Posterior vena cava (tissue), 2 donors: ENCODE data around the gene SEMA4D. TPM values are rescaled to one million over a fixed set of nuclear protein-coding genes. Genes with fewer than 3 reads are reported as not detected.
"Not testable (repeated sequence)": the region's sequence is repeated elsewhere in the genome, so short reads cannot be mapped to it uniquely, and the experiment has no call there.

Experiments
- DNase-seq: peaks from one replicate; pipeline ENCODE4 v3.0.0-alpha.2; 2020; ENCODE audit warnings: low spot score
- intact Hi-C, 2 donors: fragments of 100-400 bp; cut with DNase I; formaldehyde crosslinking; loops; one replicate each; pipeline versions ENCODE4 v1.14.1 to v1.14.2; 2022 to 2023
- total RNA-seq, 2 donors: library from RNA; stranded (reverse); fragmentation: NEBNext Ultra II Directional; extraction: Animal tissue kit (Norgen Biotek cat#: 25700); gene quantifications; one replicate each; pipeline ENCODE4 v1.2.1, GENCODE V29; 2021
- donor health status: DM: yes; HTN: yes; CAD: no.
- donor health status: DM: yes; HTN: yes; CAD: no.

Gene SEMA4D
- total RNA-seq, 2 donors from 2014 or later, result 10.0 to 14.1 TPM

- intact Hi-C loops, result not testable (repeated sequence)
- peak; percentile 30 for DNase-seq
Observed at GRCh38 chr9:89471796-89472320, 26.1 kb downstream of the SEMA4D start.

GRCh38 chr9:89471390-89471789 lies 26.5 kb downstream of the SEMA4D start:
- DNase-seq, result peak; percentile 46
- intact Hi-C loops, result no loop called here

DNA sequence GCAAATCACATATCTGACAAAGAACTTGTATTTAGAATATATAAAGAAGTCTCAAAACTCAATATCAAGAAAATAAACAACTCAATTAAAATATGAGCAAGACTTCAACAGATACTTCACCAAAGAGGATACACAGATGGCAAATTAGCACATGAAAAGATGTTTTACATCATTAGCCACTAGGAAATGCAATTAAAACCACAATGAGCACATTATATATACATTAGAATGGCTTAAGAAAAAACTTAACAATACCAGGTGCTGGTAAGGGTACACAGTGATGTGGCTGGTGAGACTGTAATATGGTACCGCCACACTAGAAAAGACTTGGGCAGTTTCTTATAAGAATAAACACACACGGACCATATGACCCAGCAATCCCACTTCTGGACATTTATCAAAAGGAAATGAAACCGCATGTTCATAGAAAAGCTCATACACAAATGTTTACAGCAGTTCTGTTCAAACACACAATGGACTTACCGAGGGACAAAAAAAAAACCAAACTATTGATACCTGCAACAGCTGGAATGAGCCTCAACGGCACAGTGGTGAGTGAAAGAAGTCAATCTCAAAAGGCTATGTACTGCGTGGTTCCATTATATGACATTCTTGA lies 27.6 kb downstream of the SEMA4D start:
- intact Hi-C loops, result no loop called here

DNA sequence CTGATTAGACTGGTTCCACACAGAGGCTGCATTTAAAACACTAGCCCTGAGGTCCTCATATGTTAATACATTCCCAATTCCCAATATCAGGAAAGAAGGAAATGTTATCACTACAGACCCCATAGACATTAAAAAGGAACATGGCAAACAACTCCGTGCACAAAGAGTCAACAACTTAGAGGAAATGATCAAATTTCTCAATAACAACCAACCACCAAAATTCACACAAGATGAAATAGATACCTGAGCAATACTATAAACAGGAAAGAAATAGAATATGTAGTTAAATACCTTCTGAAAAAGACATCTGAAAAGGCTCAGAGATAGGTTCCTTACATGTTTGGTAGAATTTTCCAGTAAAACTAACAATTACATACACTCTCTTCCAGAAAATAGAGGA lies 28.9 kb downstream of the SEMA4D start:
- intact Hi-C loops, result no loop called here
- DNase-seq, result no peak

More for the DNA sequence above, 27.6 kb downstream of the SEMA4D start:
- DNase-seq, result no peak

DNA sequence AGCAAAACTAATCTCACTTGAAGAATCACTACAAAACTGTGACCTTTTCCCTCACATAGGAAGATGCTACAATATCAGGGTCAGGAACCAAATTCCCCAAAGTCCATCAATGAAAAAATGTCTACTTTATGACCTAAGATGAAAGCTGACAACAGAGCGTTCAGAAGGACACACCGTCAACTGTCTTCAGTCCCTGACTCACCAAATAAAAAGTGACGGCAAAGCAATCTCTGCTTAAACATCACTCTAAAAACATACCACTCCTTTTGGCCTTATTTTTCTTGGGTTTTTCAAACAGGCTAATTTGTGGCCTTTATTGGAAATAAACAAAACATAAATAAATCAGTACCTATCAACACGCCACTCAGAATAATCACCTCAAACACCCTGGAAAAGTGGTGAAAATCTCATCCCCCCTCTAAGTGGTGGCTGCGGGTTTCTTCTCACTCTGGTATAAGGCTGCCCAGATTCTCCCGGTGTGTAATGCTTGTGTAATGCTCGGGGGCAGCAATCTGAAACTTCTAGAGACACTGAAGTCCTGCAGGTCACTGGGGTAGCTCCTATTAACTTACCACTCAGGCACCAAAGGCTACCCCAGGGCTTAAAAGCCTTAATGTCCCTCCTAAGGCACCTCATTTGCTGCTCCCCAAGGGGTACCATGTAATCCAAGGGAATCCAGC lies 29.5 kb downstream of the SEMA4D start:
- intact Hi-C loops, result no loop called here
- DNase-seq, result no peak

GRCh38 chr9:89467278-89467625 lies 30.7 kb downstream of the SEMA4D start:
- DNase-seq, result no peak
- intact Hi-C loops, result no loop called here

- peak; percentile 63 for DNase-seq
- intact Hi-C loops, result no loop called here
Observed at GRCh38 chr9:89466451-89467277, 31.2 kb downstream of the SEMA4D start.

GRCh38 chr9:89465726-89466308 lies 32.1 kb downstream of the SEMA4D start:
- peak; percentile 36 for DNase-seq
- intact Hi-C loops, result no loop called here

DNA sequence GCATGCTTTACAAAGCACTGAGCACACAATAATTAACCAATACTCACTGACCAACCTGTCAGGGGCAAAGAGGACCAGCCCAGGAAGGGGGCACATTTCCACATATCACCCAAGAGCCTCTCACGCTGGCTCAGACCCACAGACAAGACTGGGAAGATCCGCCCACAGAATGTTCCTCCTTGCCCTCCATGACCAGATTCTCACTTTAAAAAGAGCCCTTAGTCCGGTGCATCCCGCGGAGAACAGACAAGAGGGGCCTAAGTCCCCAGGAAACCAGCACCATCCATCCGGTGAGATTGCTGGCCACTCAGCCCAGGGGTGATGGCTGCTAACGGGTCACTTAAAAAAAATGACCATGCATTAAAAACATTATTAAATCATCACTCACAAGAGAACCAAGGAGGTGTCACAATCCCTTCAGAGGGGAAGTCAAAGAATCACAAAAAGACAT lies 32.9 kb downstream of the SEMA4D start:
- DNase-seq, result no peak

GRCh38 chr9:89464300-89464901 lies 33.5 kb downstream of the SEMA4D start:
- intact Hi-C loops, result no loop called here
- peak; percentile 67 for DNase-seq

More for the DNA sequence above, 32.9 kb downstream of the SEMA4D start:
- intact Hi-C loops, result no loop called here

GRCh38 chr9:89462817-89463683 lies 34.9 kb downstream of the SEMA4D start:
- intact Hi-C loops, result no loop called here
- no peak for DNase-seq

GRCh38 chr9:89462199-89462598 lies 35.7 kb downstream of the SEMA4D start:
- no peak for DNase-seq
- intact Hi-C loops, result no loop called here

GRCh38 chr9:89461265-89461664 lies 36.6 kb downstream of the SEMA4D start:
- intact Hi-C loops, result no loop called here
- peak; percentile 25 for DNase-seq

DNA sequence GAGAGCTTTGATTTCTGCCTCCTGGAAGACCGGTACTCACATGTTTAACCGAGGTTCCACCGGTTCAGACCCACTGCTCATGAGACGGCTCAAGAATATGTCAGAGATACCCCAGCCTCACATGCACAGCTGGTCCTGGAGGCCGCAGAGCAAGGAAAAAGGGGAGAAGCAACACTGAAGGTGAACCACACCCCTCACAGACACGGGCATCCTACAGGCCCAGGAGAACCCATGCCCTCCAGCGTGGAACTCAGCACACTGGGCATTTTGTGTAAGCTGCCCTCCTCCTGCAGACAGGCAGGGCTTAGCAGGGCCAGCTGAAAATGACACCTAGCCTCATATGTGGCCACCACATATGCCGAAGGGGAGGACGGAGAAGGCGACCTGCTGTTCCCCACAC lies 37.4 kb downstream of the SEMA4D start:
- intact Hi-C loops, result no loop called here
- DNase-seq, result peak; percentile 66

- intact Hi-C loops, result no loop called here
Observed at GRCh38 chr9:89458768-89459496, 39.0 kb downstream of the SEMA4D start.

DNA sequence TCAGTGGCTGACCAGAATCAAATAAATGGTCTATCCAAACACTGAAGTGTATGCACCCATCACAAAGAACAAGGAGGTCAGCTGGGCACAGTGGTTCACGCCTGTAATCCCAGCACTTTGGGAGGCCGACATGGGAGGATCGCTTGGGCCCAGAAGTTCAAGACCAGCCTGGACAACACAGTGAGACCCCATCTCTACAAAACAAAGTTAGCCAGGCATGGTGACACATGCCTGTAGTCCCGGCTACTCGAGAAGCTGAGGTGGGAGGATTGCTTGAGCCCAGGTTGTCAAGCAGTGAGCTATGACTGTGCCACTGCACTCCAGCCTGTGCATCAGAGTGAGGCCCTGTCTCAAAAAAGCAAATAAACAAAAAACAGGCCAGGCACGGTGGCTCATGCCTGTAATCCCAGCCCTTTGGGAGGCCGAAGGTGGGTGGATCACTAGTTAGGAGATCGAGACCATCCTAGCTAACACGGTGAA lies 40.5 kb downstream of the SEMA4D start:
- DNase-seq, result peak; percentile 35
- intact Hi-C loops, result no loop called here

More at GRCh38 chr9:89458768-89459496, 39.0 kb downstream of the SEMA4D start:
- DNase-seq, result peak; percentile 57

DNA sequence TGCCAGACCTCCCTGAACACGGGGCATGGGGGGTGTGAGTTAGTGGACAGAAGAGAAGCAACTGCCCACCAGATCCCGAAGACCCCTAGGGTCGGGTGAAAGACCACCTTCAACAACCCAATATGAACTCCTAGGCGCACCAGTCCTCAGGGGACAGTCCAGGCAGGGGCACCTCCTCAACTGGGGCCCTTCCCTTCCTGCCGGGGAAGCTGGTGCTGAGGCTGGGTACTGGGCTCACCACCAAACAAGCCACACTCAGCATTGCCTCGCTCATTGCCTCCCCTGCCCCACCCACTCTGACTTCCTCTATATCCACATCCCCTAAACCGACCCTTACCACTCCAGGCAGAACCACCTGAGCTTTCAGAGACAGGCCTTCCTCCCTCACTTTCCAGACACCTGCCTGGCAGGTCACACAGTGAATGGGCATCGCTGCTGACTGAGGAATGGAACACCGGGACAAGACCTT lies 42.5 kb downstream of the SEMA4D start:
- DNase-seq, result peak; percentile 56
- intact Hi-C loops, result no loop called here
